Activated T-cell treated with anti-CD3 and anti-CD28 coated beads for 24 hours (primary cell): Measurements from ENCODE around the gene JAML.

Experiments
- DNase-seq: peaks from one replicate; pipeline ENCODE4 v3.0.0-alpha.2; 2020; ENCODE audit warnings: low read depth

The JAML gene

GRCh38 chr11:118240999-118241763 lies 16.4 kb upstream of the JAML start:
- DNase-seq: peak; percentile 70

- DNase-seq: no peak
Observed at GRCh38 chr11:118239509-118240205, 14.8 kb upstream of the JAML start.

- DNase-seq: no peak
Observed at GRCh38 chr11:118238929-118239328, 14.1 kb upstream of the JAML start.

GRCh38 chr11:118238421-118238820 lies 13.6 kb upstream of the JAML start:
- no peak for DNase-seq

GRCh38 chr11:118236170-118236569 lies 11.4 kb upstream of the JAML start:
- DNase-seq: no peak

GRCh38 chr11:118234833-118235232 lies 10.0 kb upstream of the JAML start:
- no peak for DNase-seq

- DNase-seq: no peak
Observed at GRCh38 chr11:118233850-118234249, 9.0 kb upstream of the JAML start.

GRCh38 chr11:118233377-118233776 lies 8.6 kb upstream of the JAML start:
- DNase-seq: no peak

- peak; percentile 62 for DNase-seq
Observed at GRCh38 chr11:118232659-118233058, 7.8 kb upstream of the JAML start.

GRCh38 chr11:118231461-118231860 lies 6.7 kb upstream of the JAML start:
- no peak for DNase-seq

GRCh38 chr11:118230088-118230487 lies 5.3 kb upstream of the JAML start:
- no peak for DNase-seq

- DNase-seq: no peak
Observed at GRCh38 chr11:118229274-118229847, 4.5 kb upstream of the JAML start.

GRCh38 chr11:118227865-118228785 lies 3.3 kb upstream of the JAML start:
- DNase-seq: no peak

GRCh38 chr11:118226781-118227180 lies 2.0 kb upstream of the JAML start:
- DNase-seq: no peak

- no peak for DNase-seq
Observed at GRCh38 chr11:118226296-118226695, 1.5 kb upstream of the JAML start.

GRCh38 chr11:118223992-118224391 lies 819 bp downstream of the JAML start:
- DNase-seq: no peak

GRCh38 chr11:118223570-118223969 lies 1.2 kb downstream of the JAML start:
- no peak for DNase-seq

- DNase-seq: no peak
Observed at GRCh38 chr11:118222437-118222836, 2.4 kb downstream of the JAML start.

GRCh38 chr11:118221419-118221818 lies 3.4 kb downstream of the JAML start:
- no peak for DNase-seq

- DNase-seq: no peak
Observed at GRCh38 chr11:118219732-118220131, 5.1 kb downstream of the JAML start.

GRCh38 chr11:118219244-118219643 lies 5.6 kb downstream of the JAML start:
- no peak for DNase-seq

GRCh38 chr11:118217575-118217974 lies 7.2 kb downstream of the JAML start:
- no peak for DNase-seq
